Suprapubic skin (tissue), 3 donors: ENCODE results near the gene ZNF652.

Experiments
- POLR2A ChIP-seq, 2 donors: fragments of 450-650 bp; IDR thresholded peaks; one replicate each; pipeline ENCODE4 v1.6.1; 2017; ENCODE audit warnings: antibody characterized with exemption in 2 of 2, mild to moderate bottlenecking in 2 of 2, moderate library complexity in 2 of 2
- TF ChIP-seq, protein P1 (sequence below), 2 donors: fragments of 200-600 bp in 1 of 2; fragments of 450-650 bp in 1 of 2; sonication (generic) in 1 of 2; IDR thresholded peaks; one replicate each; pipeline ENCODE4 v1.5.1; 2016 to 2019; ENCODE audit warnings: antibody characterized with exemption in 2 of 2, mild to moderate bottlenecking in 1 of 2, moderate library complexity in 1 of 2

DNA sequence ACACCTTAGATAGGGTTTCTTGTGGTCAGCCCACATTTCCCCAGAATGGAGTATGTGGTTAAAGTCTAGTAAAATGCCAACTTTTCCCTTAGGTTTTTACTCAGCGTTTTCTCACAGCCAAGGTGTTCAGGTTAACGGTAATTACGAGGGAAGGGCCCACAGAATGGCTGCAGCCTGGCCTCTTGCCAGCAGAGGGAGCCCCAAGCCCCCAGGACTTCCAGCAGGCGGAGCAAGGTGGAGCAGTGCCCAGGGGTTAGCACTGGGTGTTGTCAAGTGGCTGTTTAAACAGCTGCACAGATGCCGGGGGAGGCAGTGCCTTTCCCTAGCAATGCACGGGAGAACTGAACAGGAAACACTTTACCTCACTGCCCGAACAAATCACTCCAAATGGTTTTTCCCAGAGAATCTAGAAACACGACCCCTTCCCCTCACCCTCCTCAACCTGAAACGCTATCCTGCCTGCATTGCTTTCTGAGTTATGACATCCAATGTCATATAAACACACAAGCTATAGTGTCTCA is 46.0 kb upstream of the ZNF652 start:
- TF ChIP-seq POLR2A (IDR thresholded peaks at IDR 0.05) = no peak
- TF ChIP-seq, protein P1, sequence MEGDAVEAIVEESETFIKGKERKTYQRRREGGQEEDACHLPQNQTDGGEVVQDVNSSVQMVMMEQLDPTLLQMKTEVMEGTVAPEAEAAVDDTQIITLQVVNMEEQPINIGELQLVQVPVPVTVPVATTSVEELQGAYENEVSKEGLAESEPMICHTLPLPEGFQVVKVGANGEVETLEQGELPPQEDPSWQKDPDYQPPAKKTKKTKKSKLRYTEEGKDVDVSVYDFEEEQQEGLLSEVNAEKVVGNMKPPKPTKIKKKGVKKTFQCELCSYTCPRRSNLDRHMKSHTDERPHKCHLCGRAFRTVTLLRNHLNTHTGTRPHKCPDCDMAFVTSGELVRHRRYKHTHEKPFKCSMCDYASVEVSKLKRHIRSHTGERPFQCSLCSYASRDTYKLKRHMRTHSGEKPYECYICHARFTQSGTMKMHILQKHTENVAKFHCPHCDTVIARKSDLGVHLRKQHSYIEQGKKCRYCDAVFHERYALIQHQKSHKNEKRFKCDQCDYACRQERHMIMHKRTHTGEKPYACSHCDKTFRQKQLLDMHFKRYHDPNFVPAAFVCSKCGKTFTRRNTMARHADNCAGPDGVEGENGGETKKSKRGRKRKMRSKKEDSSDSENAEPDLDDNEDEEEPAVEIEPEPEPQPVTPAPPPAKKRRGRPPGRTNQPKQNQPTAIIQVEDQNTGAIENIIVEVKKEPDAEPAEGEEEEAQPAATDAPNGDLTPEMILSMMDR (IDR thresholded peaks at IDR 0.05) = peak; percentile 30 to 60
